Fibroblast of skin of right biceps (primary cell): ENCODE data around the gene EWSR1.
A peak's percentile ranks its signal among the peaks of the same experiment; 100 is the strongest.
"Not testable (repeated sequence)": the region's sequence is repeated elsewhere in the genome, so short reads cannot be mapped to it uniquely, and the experiment has no call there.

Experiments used
- DNase-seq: peaks from one replicate; pipeline ENCODE4 v3.0.0-alpha.2; 2013

The EWSR1 gene

GRCh38 chr22:29267858-29268510 is at the start of gene EWSR1, which contains the start of gene RHBDD3:
Gene EWSR1 (plus strand): TSS chr22:29268268. CDS start chr22:29268337, 69 bp downstream.
Gene RHBDD3 (minus strand): TSS chr22:29267981. CDS start chr22:29265626, 2,355 bp downstream.
- DNase-seq, result peak; percentile 99

GRCh38 chr22:29218758-29219408 is 49.2 kb upstream of the EWSR1 start:
- DNase-seq, result no peak

GRCh38 chr22:29219409-29219782 is 48.7 kb upstream of the EWSR1 start:
- DNase-seq, result not testable (repeated sequence)

GRCh38 chr22:29219881-29220670 is 48.0 kb upstream of the EWSR1 start:
- DNase-seq, result no peak

- DNase-seq, result peak; percentile 42
Measured at GRCh38 chr22:29224121-29224858, 43.8 kb upstream of the EWSR1 start.

- no peak for DNase-seq
Measured at GRCh38 chr22:29224859-29225410, 43.1 kb upstream of the EWSR1 start.

- peak; percentile 18 for DNase-seq
Measured at GRCh38 chr22:29225422-29226090, 42.5 kb upstream of the EWSR1 start.

- no peak for DNase-seq
Measured at GRCh38 chr22:29226351-29226981, 41.6 kb upstream of the EWSR1 start.

- no peak for DNase-seq
Measured at GRCh38 chr22:29230972-29231875, 36.8 kb upstream of the EWSR1 start.

- no peak for DNase-seq
Measured at GRCh38 chr22:29231971-29232959, 35.8 kb upstream of the EWSR1 start.

- DNase-seq, result no peak
Measured at GRCh38 chr22:29233277-29233877, 34.7 kb upstream of the EWSR1 start.

GRCh38 chr22:29240481-29240880 is 27.6 kb upstream of the EWSR1 start:
- not testable (repeated sequence) for DNase-seq

GRCh38 chr22:29243874-29244446 is 24.1 kb upstream of the EWSR1 start:
- no peak for DNase-seq

GRCh38 chr22:29244785-29245625 is 23.1 kb upstream of the EWSR1 start:
- DNase-seq, result no peak

GRCh38 chr22:29245626-29246385 is 22.3 kb upstream of the EWSR1 start:
- DNase-seq, result peak; percentile 50

GRCh38 chr22:29247891-29248290 is 20.2 kb upstream of the EWSR1 start:
- not testable (repeated sequence) for DNase-seq

- no peak for DNase-seq
Measured at GRCh38 chr22:29251265-29251664, 16.8 kb upstream of the EWSR1 start.
